ENCODE measurements around the gene ABTB2.

- TF ChIP-seq CTCF (IDR thresholded peaks at IDR 0.05) (no peak), POLR2A (IDR thresholded peaks at IDR 0.05; ENCODE audit: low read length) (no peak), ZSCAN20 (CRISPR knock-in tag; IDR thresholded peaks at IDR 0.05) (no peak), RAD21 (conservative IDR thresholded peaks at IDR 0.05 in 1 of 2, IDR thresholded peaks at IDR 0.05 in 1 of 2) (no peak), SMC3 (IDR thresholded peaks at IDR 0.05) (no peak), CEBPB (IDR thresholded peaks at IDR 0.05) (no peak), MAFK (IDR thresholded peaks at IDR 0.05; ENCODE audit: partially characterized antibody) (no peak), USF2 (IDR thresholded peaks at IDR 0.05) (no peak), BHLHE40 (IDR thresholded peaks at IDR 0.05; ENCODE audit: low read depth, low read length) (no peak)
These were observed 192.7 kb downstream of the ABTB2 start for GRCh38 chr11:34165121-34165520.

Measured in A549 (cell line).